GM18505 (cell line): Measurements from ENCODE around the gene LRRIQ1.

Experiments used
- ATAC-seq: cut with Tn5 transposase; IDR thresholded peaks from one replicate; pipeline ENCODE4 v1.9.1; 2021; ENCODE audit not compliant: unreplicated experiment
- POLR2A ChIP-seq: IDR thresholded peaks from 4 replicates; pipeline ENCODE4 v1.6.1; 2011; ENCODE audit warnings: borderline replicate concordance; ENCODE audit not compliant: insufficient read depth, insufficient read length; ENCODE audit errors: extremely low read depth

LRRIQ1 gene

DNA sequence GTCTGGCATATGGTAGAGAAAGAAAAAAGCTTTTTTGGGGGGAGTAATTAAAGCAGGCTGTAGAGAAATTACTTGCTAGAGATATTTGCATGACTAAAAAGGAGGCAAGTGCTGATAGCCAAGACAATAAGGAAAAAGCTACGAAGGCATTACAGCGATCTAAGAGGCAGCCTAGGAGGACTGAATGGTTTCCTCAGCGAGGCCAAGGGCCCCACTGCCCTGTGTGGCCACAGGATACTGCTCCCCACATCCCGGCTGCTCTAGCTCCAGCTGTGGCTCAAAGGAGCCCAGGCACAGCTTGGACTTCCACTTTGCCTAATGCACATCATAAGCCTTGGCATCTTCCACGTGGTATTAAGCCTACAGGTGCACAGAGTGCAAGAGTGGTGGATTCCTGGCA is 53.6 kb downstream of the LRRIQ1 start:
- no peak for TF ChIP-seq POLR2A
- no peak for ATAC-seq

DNA sequence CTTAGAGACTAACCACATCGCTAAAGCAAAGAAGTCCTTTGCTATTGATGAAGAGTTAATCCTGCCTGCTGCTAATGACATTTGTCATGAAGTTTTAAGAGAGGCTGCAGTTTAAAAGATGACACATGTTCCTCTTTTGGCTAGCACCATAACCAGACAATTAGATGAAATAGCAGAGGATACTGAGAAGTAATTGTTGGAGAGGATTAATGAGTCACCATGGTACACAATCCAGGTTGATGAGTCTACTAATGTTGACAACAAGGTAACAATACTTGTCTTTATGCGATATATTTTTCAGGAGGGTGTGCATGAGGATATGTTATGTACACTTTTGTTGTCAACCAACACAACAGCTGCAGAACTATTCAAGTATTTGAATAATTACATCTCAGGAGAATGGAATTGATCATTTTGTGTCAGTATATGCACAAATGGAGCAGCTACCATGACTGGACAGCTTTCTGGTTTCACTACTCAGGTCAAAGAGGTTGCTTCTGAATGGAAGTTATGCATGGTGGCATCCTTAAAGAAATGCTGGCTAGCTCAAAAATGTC is 56.7 kb downstream of the LRRIQ1 start:
- no peak for TF ChIP-seq POLR2A
- ATAC-seq: no peak

DNA sequence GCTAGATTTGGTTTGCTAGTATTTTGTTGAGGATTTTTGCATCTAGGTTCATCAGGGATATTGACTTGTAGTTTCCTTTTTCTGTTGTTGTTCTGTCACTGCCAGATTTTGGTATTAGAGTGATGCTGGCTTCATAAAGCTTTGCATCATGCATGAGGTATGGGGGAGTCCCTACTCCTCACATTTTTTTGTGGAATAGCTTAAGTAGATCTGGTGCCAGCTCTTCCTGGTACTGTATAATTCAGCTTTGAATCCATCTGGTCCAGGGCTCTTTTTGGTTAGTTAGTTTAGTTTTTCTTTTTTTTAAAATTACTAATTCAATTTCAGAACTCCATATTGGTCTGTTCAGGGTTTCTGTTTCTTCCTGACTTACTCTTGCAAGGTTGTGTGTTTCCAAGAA is 59.4 kb downstream of the LRRIQ1 start:
- no peak for ATAC-seq
- TF ChIP-seq POLR2A: no peak

DNA sequence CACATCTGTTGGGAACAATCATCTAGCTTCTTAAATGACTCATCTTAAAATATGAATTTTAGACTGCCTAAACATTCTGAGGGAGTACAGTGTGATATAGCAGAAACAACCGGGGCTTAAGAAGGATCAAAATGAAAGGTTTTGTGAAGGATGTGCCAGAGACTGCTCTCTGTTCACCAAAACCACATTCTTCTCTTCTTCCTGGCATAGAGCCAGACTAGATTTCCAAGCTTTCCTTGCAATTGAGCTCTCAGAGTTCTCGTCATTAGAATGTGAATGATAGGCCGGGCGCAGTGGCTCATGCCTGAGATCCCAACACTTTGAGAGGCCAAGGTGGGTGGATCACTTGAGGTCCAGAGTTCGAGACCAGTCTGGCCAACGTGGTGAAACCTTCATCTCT is 94.5 kb downstream of the LRRIQ1 start:
- ATAC-seq: no peak
- no peak for TF ChIP-seq POLR2A

DNA sequence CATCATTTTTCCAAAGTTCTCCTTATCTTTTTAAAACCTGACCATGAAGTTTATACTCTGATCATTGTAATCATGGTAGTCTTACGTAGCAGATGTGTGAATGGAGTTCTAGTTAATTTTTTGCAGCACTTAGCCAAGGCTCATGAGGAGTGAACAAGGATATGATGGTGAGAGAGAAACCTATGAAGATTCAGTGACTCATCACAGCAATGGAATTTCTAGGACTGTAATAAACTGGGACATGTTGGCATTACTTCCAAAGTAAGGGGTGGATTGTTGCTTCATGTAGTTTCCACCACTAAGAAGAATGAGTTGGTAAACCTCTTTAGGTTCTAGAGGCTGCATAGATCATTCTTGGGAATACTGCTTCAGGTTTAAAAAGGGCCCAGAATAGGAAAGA is 102.7 kb downstream of the LRRIQ1 start:
- no peak for ATAC-seq
- TF ChIP-seq POLR2A: no peak

DNA sequence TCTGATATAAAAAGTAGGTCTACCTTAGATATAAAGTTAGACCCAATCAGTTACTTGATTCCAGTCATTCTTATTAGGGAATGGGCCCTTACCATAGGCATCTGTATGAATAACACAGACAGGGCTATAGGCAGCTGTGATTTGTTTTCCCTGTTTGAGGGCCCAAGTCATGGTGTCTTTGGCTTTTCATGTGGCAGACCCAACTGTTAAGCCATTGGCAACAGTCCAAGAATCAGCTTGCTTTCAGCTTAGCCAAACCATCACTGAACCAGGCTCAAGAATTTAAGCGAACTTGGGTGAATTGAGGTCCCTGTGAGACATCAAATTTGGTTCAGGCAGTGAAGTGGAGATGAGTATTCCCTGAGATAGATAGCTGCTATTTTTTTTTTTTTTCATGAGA is 111.2 kb downstream of the LRRIQ1 start:
- no peak for TF ChIP-seq POLR2A
- ATAC-seq: no peak

DNA sequence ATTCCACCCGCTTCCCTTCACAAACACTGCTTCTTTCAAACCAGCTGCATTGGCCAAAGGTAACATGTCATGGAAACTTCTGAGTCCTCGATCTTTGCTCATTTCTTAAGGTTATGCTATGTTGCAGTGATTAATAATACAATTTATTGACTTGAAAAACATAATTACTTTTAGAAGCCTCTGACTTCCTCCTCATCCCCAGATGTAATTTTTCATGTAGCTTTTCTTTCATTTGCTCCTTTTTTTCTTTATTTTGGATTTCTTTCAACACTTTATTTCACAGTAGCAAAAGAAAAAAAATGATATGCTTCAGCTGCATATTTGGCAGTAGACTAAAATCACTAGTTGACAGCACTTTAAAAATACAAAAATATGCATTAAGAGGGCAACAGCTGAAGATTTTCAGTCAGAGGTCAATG is 116.2 kb downstream of the LRRIQ1 start:
- ATAC-seq: no peak
- no peak for TF ChIP-seq POLR2A

DNA sequence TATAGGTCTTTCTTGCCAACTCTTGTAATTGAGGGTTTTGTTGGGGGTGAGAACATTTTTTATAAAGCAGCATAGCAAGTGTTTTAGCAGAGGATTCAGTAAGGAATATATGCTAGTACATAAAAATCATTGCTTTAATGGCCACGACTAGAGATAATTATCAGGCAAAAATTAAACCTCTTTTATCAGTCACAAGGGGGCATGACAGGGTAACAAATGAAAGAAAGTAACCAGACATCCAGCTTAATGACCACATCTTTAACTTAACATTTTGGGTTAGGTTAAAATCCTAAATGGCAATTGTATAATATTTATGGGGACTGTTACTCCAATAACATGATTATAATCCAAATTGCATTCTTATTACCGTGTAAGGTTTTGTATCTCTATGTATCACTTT is 119.6 kb downstream of the LRRIQ1 start:
- no peak for TF ChIP-seq POLR2A
- ATAC-seq: no peak

DNA sequence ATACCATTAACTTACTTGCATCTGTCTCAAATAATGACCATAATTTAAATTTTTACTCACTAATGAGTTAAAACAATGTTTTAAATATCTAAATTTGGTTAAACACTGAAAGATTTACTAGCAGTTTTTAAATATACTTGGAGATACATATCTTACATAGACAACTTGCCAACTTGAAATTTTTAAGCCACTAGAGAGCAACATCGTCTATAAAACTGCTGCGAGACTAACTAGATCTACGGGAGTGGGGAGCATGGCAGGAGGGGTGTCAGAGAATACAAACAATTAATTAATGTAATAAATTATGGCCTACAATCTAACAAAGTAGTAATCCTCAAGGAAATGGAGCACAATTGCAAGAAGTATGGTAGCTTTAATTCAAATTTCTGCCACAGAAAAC is 120.4 kb downstream of the LRRIQ1 start:
- TF ChIP-seq POLR2A: no peak
- ATAC-seq: no peak

DNA sequence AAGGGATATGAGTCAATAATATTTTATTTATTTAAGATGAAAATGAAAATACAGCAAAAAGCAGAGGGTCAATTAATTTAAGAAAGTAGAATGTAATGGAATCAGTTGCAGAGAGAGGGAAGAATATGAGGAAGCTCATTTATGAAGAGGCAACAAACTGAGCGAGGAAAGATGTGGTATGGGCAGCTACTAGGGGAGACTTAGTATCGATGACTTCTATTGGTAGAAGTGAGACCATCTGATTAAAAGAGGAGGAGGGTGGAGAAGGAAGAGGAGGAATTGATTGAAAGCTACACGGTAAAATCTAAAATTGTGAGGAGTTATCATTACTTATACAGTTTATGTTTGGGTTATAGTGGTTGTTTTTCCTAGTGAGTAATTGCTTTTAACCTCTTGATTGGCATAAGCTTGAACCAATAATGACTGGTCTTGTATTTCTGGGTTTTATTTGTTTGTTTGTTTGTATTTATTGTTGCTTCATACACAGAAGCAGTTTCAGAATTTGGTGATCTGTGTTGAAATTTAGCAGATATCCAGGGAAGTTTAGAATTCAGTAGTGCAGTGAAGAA is 121.0 kb downstream of the LRRIQ1 start:
- no peak for ATAC-seq
- no peak for TF ChIP-seq POLR2A

DNA sequence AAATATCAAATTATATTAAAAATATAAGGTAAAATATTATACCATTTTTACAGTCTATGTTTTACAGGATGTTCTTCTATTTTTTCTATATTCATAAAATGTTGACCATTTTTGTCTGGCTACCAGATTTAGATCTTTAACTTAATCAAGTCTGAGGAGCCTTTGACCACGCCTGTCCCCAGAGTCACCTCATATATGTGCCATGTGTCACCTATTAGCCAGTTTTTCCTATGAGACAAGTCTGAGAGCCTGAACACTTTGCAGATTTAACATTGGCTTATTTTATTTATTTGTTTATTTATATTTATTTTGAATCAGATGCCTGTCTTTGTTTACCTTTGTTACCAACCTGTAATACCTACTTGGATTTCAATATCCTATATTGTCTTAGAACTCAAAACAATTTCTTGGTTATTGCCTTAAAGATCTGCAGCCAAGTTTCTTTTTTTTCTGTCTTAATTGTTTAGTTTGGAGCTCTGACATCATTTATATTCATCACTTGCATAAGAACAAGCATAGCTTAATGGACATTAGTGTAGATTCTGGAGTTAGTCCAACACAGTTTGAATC is 127.7 kb downstream of the LRRIQ1 start:
- TF ChIP-seq POLR2A: no peak
- no peak for ATAC-seq

DNA sequence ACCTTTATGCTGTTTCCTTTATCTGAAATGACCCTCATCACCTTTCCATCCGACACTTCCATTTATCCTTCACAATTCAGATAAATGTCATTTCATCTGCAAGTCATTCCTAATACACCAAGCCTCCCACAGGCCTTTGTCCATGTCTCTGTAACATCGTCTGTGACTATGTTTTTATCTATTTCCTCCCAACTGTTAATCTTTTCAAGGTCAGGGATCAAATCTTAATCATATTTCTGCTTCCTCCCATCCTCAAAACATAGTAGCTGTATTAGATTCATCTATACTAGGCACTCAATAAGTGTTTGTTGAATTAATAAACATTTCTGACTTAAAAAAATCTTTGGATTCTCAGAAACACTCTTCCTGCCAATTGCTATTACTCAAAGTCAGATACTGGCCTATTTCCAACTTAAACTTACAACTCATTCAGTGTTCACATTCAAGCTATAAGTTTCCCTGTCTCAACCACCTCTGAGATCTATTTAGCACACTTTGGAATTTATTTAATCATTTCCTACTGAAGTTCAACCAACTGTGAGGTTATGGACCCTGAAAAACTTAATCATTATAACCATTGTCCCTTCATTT is 143.6 kb downstream of the LRRIQ1 start:
- TF ChIP-seq POLR2A: no peak

DNA sequence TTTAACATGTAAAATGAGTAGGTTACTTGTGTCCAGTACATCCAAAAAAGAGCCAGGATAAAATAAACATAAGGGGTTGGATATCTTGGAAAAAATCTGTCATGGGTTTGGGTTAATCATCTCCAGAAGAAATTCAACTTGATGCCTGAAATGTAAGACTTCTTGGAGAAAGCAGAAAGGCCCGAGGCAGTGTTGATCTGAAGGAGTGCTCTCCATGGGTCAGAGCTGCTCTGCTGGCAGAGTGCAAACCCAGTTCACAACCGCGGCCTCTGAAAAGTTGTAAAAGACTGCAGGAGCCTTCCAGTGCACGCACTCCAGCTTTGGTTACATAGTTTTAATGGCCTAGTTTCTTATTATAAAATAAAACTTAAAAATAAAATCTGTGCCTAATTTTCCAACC is 146.5 kb downstream of the LRRIQ1 start:
- no peak for TF ChIP-seq POLR2A
- ATAC-seq: no peak

More for the DNA sequence above, 143.6 kb downstream of the LRRIQ1 start:
- no peak for ATAC-seq

DNA sequence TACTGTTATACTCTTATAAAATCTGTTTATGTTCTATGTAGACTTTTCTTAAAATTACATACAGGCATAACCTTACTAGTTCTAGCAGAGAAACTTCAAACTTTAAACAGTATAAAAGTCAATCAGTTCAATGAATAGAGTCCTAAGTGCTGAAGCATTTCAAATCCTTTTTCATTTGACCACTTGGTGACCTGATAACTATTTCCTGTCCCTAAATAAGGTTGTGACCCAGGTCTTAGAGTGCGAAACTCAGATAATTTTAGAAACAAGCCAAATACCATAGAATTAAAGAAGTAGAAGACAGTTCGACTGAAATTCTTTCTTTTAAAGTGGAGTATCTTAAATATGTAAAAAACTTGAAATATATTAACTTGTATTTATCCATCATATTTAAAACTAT is 147.7 kb downstream of the LRRIQ1 start:
- TF ChIP-seq POLR2A: no peak
- ATAC-seq: no peak
